ENCODE measurements around the gene ZNF598. TPM values are rescaled to one million over a fixed set of nuclear protein-coding genes. Genes with fewer than 3 reads are reported as not detected.

ZNF598 gene
- total and polyA plus RNA-seq, 4 donors: 2.7 to 28.4 (median 16.2) TPM

- TF ChIP-seq RXRA (IDR thresholded peaks at IDR 0.05) (no peak), NR2F2 (IDR thresholded peaks at IDR 0.05) (peak; percentile 64), REST (IDR thresholded peaks at IDR 0.05) (no peak), SP1 (IDR thresholded peaks at IDR 0.05) (peak; percentile 47)
- DNase-seq (ENCODE audit: low spot score): no peak
These were observed 21.5 kb upstream of the ZNF598 start for GRCh38 chr16:2031081-2031577.

GRCh38 chr16:2030036-2030435, 20.4 kb upstream of the ZNF598 start:
- Histone ChIP-seq H3K4me3 (ENCODE audit: low read depth in 1 of 3, low read length in 3 of 3) (peak overlapping the region; percentile 41 to 99 (median 47)), H3K27me3 (ENCODE audit: control insufficient read depth in 4 of 4, insufficient read depth in 4 of 4, low read length in 3 of 4) (no peaks in the 10 kb centered on the region), H3K36me3 (ENCODE audit: control insufficient read depth in 4 of 4, insufficient read depth in 3 of 4, low read depth in 1 of 4, low read length in 3 of 4) (no peaks in the 10 kb centered on the region), H3K9me3 (ENCODE audit: control insufficient read depth in 4 of 4, low read length in 3 of 4) (no peaks in the 10 kb centered on the region), H3K27ac (ENCODE audit: low read depth in 1 of 2, low read length in 2 of 2) (peak overlapping the region; percentile 68 to 84), H3K4me1 (ENCODE audit: control insufficient read depth in 4 of 4, insufficient read depth in 4 of 4, low read length in 3 of 4) (peaks cover 24 to 87% (median 67%) of the 10 kb centered on the region in 4 donors), H3K9ac (ENCODE audit: low read depth in 1 of 2, low read length in 2 of 2) (peak overlapping the region; percentile 75 to 94)
- WGBS: 57% methylated on average over 11 of the region's 11 CpGs
- no peak for DNase-seq (ENCODE audit: low spot score)
- no peak for TF ChIP-seq HNF4G (IDR thresholded peaks at IDR 0.05)
- no peak for TF ChIP-seq GABPA (IDR thresholded peaks at IDR 0.05 in 1 of 2, conservative IDR thresholded peaks at IDR 0.05 in 1 of 2)
- no peak for TF ChIP-seq REST (IDR thresholded peaks at IDR 0.05)
- no peak for TF ChIP-seq CTCF (IDR thresholded peaks at IDR 0.05; ENCODE audit: low read depth, low read length, missing input control)
- no peak for TF ChIP-seq HNF4A (conservative IDR thresholded peaks at IDR 0.05)
- TF ChIP-seq FOXA1 (IDR thresholded peaks at IDR 0.05): no peak
- TF ChIP-seq EGR1 (IDR thresholded peaks at IDR 0.05; ENCODE audit: low read depth in 2 of 2): no peak
- no peak for TF ChIP-seq RXRA (IDR thresholded peaks at IDR 0.05)
- no peak for TF ChIP-seq YY1 (IDR thresholded peaks at IDR 0.05)
- TF ChIP-seq ZBTB33 (IDR thresholded peaks at IDR 0.05): no peak
- TF ChIP-seq TAF1 (conservative IDR thresholded peaks at IDR 0.05): no peak
- TF ChIP-seq JUND (IDR thresholded peaks at IDR 0.05): no peak
- TF ChIP-seq RAD21 (IDR thresholded peaks at IDR 0.05): no peak
- no peak for TF ChIP-seq NR2F2 (IDR thresholded peaks at IDR 0.05)
- TF ChIP-seq MAX (IDR thresholded peaks at IDR 0.05): no peak
- TF ChIP-seq ATF3 (IDR thresholded peaks at IDR 0.05): no peak
- TF ChIP-seq SP1 (IDR thresholded peaks at IDR 0.05): no peak
- no peak for TF ChIP-seq FOXA2 (IDR thresholded peaks at IDR 0.05)

More at GRCh38 chr16:2031081-2031577, 21.5 kb upstream of the ZNF598 start:
- H3K27ac ChIP-seq (ENCODE audit: low read depth in 1 of 2, low read length in 2 of 2): peak overlapping the region; percentile 68 to 84
- no peaks in the 10 kb centered on the region for H3K36me3 ChIP-seq (ENCODE audit: control insufficient read depth in 4 of 4, insufficient read depth in 3 of 4, low read depth in 1 of 4, low read length in 3 of 4)
- H3K4me3 ChIP-seq (ENCODE audit: low read depth in 1 of 3, low read length in 3 of 3): no peak overlapping the region
- H3K4me1 ChIP-seq (ENCODE audit: control insufficient read depth in 4 of 4, insufficient read depth in 4 of 4, low read length in 3 of 4): peaks cover 26 to 83% (median 66%) of the 10 kb centered on the region in 4 donors
- no peaks in the 10 kb centered on the region for H3K9me3 ChIP-seq (ENCODE audit: control insufficient read depth in 4 of 4, low read length in 3 of 4)
- 61% methylated on average over 11 of the region's 11 CpGs for WGBS
- H3K27me3 ChIP-seq (ENCODE audit: control insufficient read depth in 4 of 4, insufficient read depth in 4 of 4, low read length in 3 of 4): no peaks in the 10 kb centered on the region
- no peak overlapping the region for H3K9ac ChIP-seq (ENCODE audit: low read depth in 1 of 2, low read length in 2 of 2)
